H9 (cell line): ENCODE results near the gene ZNRF2. TPM values are rescaled to one million over a fixed set of nuclear protein-coding genes. Genes with fewer than 3 reads are reported as not detected.

Experiments
- DNase-seq: peaks from one replicate; pipeline ENCODE4 v3.0.0-alpha.2; 2017
- H2AFZ ChIP-seq: one replicate; pipeline ENCODE4 v1.6.1; 2013; ENCODE audit warnings: mild to moderate bottlenecking, low read length, control low read depth, moderate library complexity
- H2AK5ac ChIP-seq: 2 replicates; pipeline ENCODE4 v1.6.1; 2013; ENCODE audit warnings: low read length, control low read depth, mixed read lengths; ENCODE audit not compliant: insufficient read length
- H2BK120ac ChIP-seq: one replicate; pipeline ENCODE4 v1.6.1; 2013; ENCODE audit warnings: low read depth, mild to moderate bottlenecking, low read length, control low read depth, inconsistent platforms; ENCODE audit not compliant: poor library complexity, severe bottlenecking
- H2BK12ac ChIP-seq: 2 replicates; pipeline ENCODE4 v1.6.1; 2013; ENCODE audit warnings: low read length, control low read depth, mixed read lengths, low read depth; ENCODE audit not compliant: insufficient read length
- H2BK15ac ChIP-seq: 2 replicates; pipeline ENCODE4 v1.6.1; 2013; ENCODE audit warnings: low read depth, low read length, control low read depth
- H2BK20ac ChIP-seq: one replicate; pipeline ENCODE4 v1.6.1; 2013; ENCODE audit warnings: low read depth, mild to moderate bottlenecking, low read length, control low read depth, inconsistent platforms; ENCODE audit not compliant: poor library complexity, severe bottlenecking
- H2BK5ac ChIP-seq: 2 replicates; pipeline ENCODE4 v1.6.1; 2013; ENCODE audit warnings: low read length, control low read depth, mixed read lengths; ENCODE audit not compliant: insufficient read length
- H3K14ac ChIP-seq: 2 replicates; pipeline ENCODE4 v1.6.1; 2013; ENCODE audit warnings: low read length, control low read depth; ENCODE audit not compliant: insufficient read depth
- H3K18ac ChIP-seq: 2 replicates; pipeline ENCODE4 v1.6.1; 2013; ENCODE audit warnings: low read depth, mild to moderate bottlenecking, mixed read lengths, low read length, control low read depth; ENCODE audit not compliant: insufficient read length
- H3K23ac ChIP-seq: 2 replicates; pipeline ENCODE4 v1.6.1; 2013; ENCODE audit warnings: low read length, control low read depth, mixed read lengths, low read depth; ENCODE audit not compliant: insufficient read length
- H3K23me2 ChIP-seq: 2 replicates; pipeline ENCODE4 v1.6.1; 2013; ENCODE audit warnings: low read depth, mild to moderate bottlenecking, mixed read lengths, low read length, control low read depth; ENCODE audit not compliant: insufficient read length, poor library complexity, severe bottlenecking
- H3K27ac ChIP-seq: 2 replicates; pipeline ENCODE4 v1.5.1; 2013; ENCODE audit warnings: low read length, control low read depth, mixed read lengths, low read depth; ENCODE audit not compliant: insufficient read length
- H3K27me3 ChIP-seq: 2 replicates; pipeline ENCODE4 v1.6.1; 2013; ENCODE audit warnings: low read length, control low read depth, inconsistent platforms; ENCODE audit not compliant: insufficient read depth
- H3K4ac ChIP-seq: 2 replicates; pipeline ENCODE4 v1.6.1; 2013; ENCODE audit warnings: low read depth, mild to moderate bottlenecking, control low read depth, inconsistent platforms, low read length, moderate library complexity
- H3K4me1 ChIP-seq: 2 replicates; pipeline ENCODE4 v1.6.1; 2013; ENCODE audit warnings: low read length, control low read depth, inconsistent platforms; ENCODE audit not compliant: insufficient read depth
- H3K4me2 ChIP-seq: 2 replicates; pipeline ENCODE4 v1.6.1; 2013; ENCODE audit warnings: low read length, control low read depth, mixed read lengths; ENCODE audit not compliant: insufficient read length, insufficient read depth
- H3K56ac ChIP-seq: 2 replicates; pipeline ENCODE4 v1.6.1; 2013; ENCODE audit warnings: low read depth, mild to moderate bottlenecking, mixed read lengths, low read length, control low read depth; ENCODE audit not compliant: insufficient read length
- H3K79me1 ChIP-seq: 2 replicates; pipeline ENCODE4 v1.6.1; 2013; ENCODE audit warnings: low read depth, mild to moderate bottlenecking, moderate library complexity, low read length, control low read depth, inconsistent platforms; ENCODE audit not compliant: insufficient read depth, poor library complexity, severe bottlenecking
- H3K79me2 ChIP-seq: 2 replicates; pipeline ENCODE4 v1.6.1; 2013; ENCODE audit warnings: low read length, control low read depth, inconsistent platforms; ENCODE audit not compliant: insufficient read depth
- H3K9ac ChIP-seq: 2 replicates; pipeline ENCODE4 v1.6.1; 2013; ENCODE audit warnings: low read length, control low read depth, mixed read lengths; ENCODE audit not compliant: insufficient read length; ENCODE audit errors: extremely low read depth
- H3K9me3 ChIP-seq: one replicate; pipeline ENCODE4 v1.6.1; 2013; ENCODE audit warnings: low read depth, low read length, inconsistent platforms; ENCODE audit not compliant: control insufficient read depth
- H3T11ph ChIP-seq: one replicate; pipeline ENCODE4 v1.6.1; 2013; ENCODE audit warnings: mild to moderate bottlenecking, low read length, control low read depth, inconsistent platforms
- H4K20me1 ChIP-seq: one replicate; pipeline ENCODE4 v1.6.1; 2013; ENCODE audit not compliant: control insufficient read depth, insufficient read length, insufficient read depth
- H4K5ac ChIP-seq: 2 replicates; pipeline ENCODE4 v1.6.1; 2013; ENCODE audit warnings: low read depth, mild to moderate bottlenecking, mixed read lengths, low read length, control low read depth; ENCODE audit not compliant: insufficient read length
- H4K8ac ChIP-seq: replicated peaks from 2 replicates; pipeline ENCODE4 v1.6.1; 2013; ENCODE audit warnings: low read length, control low read depth, mixed read lengths, low read depth; ENCODE audit not compliant: insufficient read length
- H4K91ac ChIP-seq: 2 replicates; pipeline ENCODE4 v1.6.1; 2013; ENCODE audit warnings: low read depth, mild to moderate bottlenecking, moderate library complexity, mixed read lengths, low read length, control low read depth; ENCODE audit not compliant: insufficient read length
- H3K27ac Mint-ChIP-seq, 3 experiments: 2 replicates in 2 of 3; 3 replicates in 1 of 3; pipeline ENCODE4 v1.8.0; 2020 to 2021; ENCODE audit warnings: mixed read lengths in 3 of 3, mild to moderate bottlenecking in 1 of 3, moderate library complexity in 1 of 3
- H3K27me3 Mint-ChIP-seq: 2 replicates; pipeline ENCODE4 v1.8.0; 2021; ENCODE audit warnings: low read depth, mild to moderate bottlenecking, moderate library complexity, mixed read lengths
- H3K36me3 Mint-ChIP-seq, 3 experiments: 2 replicates in 2 of 3; 3 replicates in 1 of 3; pipeline ENCODE4 v1.8.0; 2020 to 2021; ENCODE audit warnings: low read depth in 3 of 3, mixed read lengths in 3 of 3; ENCODE audit not compliant: insufficient read depth in 1 of 3
- H3K4me1 Mint-ChIP-seq, 2 experiments: 2 replicates each; pipeline ENCODE4 v1.8.0; 2020; ENCODE audit warnings: mixed read lengths in 2 of 2
- H3K4me3 Mint-ChIP-seq, 2 experiments: 2 replicates in 1 of 2; 3 replicates in 1 of 2; pipeline ENCODE4 v1.8.0; 2020 to 2021; ENCODE audit warnings: mild to moderate bottlenecking in 2 of 2, mixed read lengths in 2 of 2, moderate library complexity in 1 of 2
- H3K9me3 Mint-ChIP-seq, 2 experiments: 2 replicates in 1 of 2; 3 replicates in 1 of 2; pipeline ENCODE4 v1.8.0; 2020; ENCODE audit warnings: mild to moderate bottlenecking in 2 of 2, mixed read lengths in 2 of 2, moderate library complexity in 1 of 2
- CTCF ChIP-seq: fragments of 200-600 bp; sonication (generic); conservative IDR thresholded peaks from 3 replicates; pipeline ENCODE4 v1.8.0; 2021; ENCODE audit warnings: antibody characterized with exemption, mild to moderate bottlenecking
- WGBS: extraction: QIAGEN DNeasy Blood & Tissue Kit; methylation state at CpG from one replicate; pipeline ENCODE4 v1.1.7; 2013; ENCODE audit warnings: missing lambda C conversion rate, low lambda C conversion rate, mixed read lengths; ENCODE audit not compliant: insufficient read length; ENCODE audit errors: extremely low coverage; 5-methylcytosine and 5-hydroxymethylcytosine counted together
- total RNA-seq: library from RNA; stranded (reverse); gene quantifications from 2 replicates; pipeline ENCODE4 v1.2.1, GENCODE V29; 2021

The ZNRF2 gene
- total RNA-seq, 1 experiment from 2014 or later, result 16.5 TPM

DNA sequence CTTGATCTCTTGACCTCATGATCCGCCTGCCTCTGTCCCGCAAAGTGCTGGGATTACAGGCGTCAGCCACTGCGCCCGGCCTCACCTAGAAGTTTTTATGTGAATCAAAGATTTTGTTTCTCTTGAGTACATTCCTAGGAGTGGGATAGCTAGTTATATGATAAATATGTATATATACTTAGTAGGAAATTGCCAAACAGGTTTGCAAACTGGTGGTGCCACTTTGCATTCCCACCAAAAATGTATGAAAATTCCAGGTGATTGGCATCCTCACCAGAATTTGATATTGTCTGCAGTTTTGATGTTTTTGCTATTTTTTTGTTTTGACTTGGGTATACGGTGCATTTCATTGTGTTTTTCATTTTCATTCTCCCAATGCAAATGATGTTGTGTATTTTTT lies 107.4 kb downstream of the ZNRF2 start:
- H3T11ph ChIP-seq, result no peak overlapping the region
- no peak overlapping the region for H2AFZ ChIP-seq
- no peak overlapping the region for H4K8ac ChIP-seq
- no peaks in the 10 kb centered on the region for H3K27me3 ChIP-seq
- H3K79me2 ChIP-seq, result no peaks in the 10 kb centered on the region
- H3K79me1 ChIP-seq, result no peaks in the 10 kb centered on the region
- H3K56ac ChIP-seq, result no peak overlapping the region
- H3K9ac ChIP-seq, result no peak overlapping the region
- Mint-ChIP-seq H3K27ac (no peak overlapping the region), H3K4me1 (peaks cover 33 to 36% of the 10 kb centered on the region in 2 experiments), H3K36me3 (peaks cover 0 to 5% (median 0%) of the 10 kb centered on the region in 3 experiments; a peak in 3 of 7 replicates), H3K4me3 (no peak overlapping the region), H3K27me3 (no peaks in the 10 kb centered on the region; the same call in 1 of the 2 replicates), H3K9me3 (no peaks in the 10 kb centered on the region)
- H3K14ac ChIP-seq, result no peak overlapping the region
- no CpG with 5 or more reads among the region's 6 CpGs for WGBS
- no peak overlapping the region for H3K18ac ChIP-seq
- no peak overlapping the region for H3K23ac ChIP-seq
- no peak for DNase-seq
- no peak overlapping the region for H2BK12ac ChIP-seq
- H4K91ac ChIP-seq, result no peak overlapping the region
- no peak overlapping the region for H2BK15ac ChIP-seq
- no peak overlapping the region for H3K27ac ChIP-seq
- H3K4me1 ChIP-seq, result peaks cover 11% of the 10 kb centered on the region; the same call in 1 of the 2 replicates
- TF ChIP-seq CTCF, result no peak
- H2AK5ac ChIP-seq, result no peak overlapping the region
- no peak overlapping the region for H2BK20ac ChIP-seq
- H3K4ac ChIP-seq, result no peak overlapping the region
- H4K5ac ChIP-seq, result no peak overlapping the region
- no peaks in the 10 kb centered on the region for H4K20me1 ChIP-seq
- H3K4me2 ChIP-seq, result no peak overlapping the region
- H2BK5ac ChIP-seq, result no peak overlapping the region
- no peak overlapping the region for H2BK120ac ChIP-seq
- no peaks in the 10 kb centered on the region for H3K9me3 ChIP-seq
- no peaks in the 10 kb centered on the region for H3K23me2 ChIP-seq
